HG02943 (cell line): ENCODE data around the gene PRKCG.

Experiments used
- ATAC-seq: cut with Tn5 transposase; IDR thresholded peaks from one replicate; pipeline ENCODE4 v1.9.1; 2021; ENCODE audit warnings: mild to moderate bottlenecking, low read depth, moderate library complexity; ENCODE audit not compliant: unreplicated experiment

Gene PRKCG

DNA sequence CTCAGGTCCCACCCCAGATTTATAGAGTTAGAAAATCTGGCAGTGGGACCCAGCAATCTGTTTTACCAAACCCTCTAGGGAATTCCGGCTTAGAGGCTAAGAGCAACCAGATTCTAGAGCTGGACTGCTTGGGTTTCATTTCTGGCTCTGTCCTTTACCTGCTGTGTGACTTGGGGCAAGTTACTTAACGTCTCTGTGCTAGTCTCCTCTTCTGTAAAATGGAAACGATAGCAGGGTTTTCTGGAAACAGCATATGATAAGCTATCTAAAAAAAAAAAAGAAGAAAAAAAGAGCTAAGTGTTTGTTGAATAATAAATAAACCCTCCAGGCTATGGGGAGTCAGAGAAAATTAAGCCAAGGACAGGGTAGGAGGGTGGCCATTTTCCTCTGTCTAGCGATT lies 15.5 kb downstream of the PRKCG start:
- no peak for ATAC-seq

DNA sequence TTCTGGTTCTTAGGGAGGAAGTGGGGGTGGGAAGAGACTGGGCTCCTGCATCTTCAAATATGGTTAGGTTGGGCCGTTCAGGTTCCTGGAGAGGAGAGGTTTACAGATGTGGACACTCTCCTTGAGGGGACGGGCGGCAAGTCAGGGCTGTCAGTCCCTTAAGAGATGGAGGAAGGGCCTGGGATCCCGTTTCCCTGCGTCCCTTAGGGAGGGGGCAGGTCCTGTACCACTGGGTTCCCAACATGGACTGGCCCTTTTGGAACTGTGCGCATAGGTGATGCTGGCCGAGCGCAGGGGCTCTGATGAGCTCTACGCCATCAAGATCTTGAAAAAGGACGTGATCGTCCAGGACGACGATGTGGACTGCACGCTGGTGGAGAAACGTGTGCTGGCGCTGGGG lies 16.2 kb downstream of the PRKCG start:
- ATAC-seq, result no peak

DNA sequence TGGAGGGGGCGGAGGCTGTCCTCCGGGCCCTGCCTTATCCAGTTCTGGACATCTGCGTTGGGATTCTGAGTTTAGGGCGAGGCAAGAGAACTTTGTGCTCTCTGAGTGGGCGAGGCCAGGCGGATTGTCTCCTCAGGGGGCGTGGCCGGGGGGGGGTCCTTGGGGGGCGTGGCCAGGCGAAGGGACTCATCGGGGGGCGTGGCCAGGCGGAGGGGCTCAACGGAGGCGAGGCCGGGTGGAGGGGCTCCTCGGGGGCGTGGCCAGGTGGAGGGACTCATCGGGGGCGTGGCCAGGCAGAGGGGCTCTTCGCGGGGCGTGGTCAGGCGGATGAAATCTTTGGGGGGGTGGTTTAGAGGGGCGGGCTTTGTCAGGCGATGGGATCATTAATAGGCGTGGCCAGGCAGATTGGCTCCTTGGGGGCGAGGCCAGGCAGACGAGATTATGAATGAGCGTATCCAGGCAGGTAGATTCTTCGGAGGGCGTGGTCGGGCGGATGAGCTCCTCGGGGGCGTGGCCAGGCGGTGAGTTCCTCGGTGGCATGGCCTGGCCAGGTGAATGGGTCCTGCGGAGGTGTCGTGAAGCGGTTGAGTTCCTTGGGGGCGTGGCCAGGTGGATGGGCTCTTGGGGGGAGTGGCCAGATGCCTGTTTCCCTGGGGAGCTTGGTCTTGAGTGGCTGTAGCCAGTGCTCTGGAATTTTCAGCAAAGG lies 16.8 kb downstream of the PRKCG start:
- no peak for ATAC-seq

DNA sequence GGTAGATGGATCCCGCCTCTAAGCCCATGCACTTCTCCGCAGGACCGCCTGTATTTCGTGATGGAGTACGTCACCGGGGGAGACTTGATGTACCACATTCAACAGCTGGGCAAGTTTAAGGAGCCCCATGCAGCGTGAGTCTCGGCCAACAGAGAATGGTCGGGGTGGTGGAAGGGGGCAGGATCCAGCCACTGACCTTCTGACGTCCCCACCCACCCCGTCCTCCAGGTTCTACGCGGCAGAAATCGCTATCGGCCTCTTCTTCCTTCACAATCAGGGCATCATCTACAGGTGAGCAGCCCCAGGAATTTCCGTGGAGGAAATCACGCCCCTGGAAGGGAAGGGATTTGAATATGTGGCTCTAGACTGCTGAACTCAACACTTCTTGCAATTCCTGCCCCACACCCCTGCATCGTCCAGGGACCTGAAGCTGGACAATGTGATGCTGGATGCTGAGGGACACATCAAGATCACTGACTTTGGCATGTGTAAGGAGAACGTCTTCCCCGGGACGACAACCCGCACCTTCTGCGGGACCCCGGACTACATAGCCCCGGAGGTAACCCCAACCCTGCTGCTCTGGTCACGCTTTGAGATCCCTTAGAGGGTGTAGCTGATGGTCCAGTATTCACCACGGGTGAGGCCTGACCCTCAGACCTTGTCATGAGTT lies 18.3 kb downstream of the PRKCG start:
- ATAC-seq, result no peak

DNA sequence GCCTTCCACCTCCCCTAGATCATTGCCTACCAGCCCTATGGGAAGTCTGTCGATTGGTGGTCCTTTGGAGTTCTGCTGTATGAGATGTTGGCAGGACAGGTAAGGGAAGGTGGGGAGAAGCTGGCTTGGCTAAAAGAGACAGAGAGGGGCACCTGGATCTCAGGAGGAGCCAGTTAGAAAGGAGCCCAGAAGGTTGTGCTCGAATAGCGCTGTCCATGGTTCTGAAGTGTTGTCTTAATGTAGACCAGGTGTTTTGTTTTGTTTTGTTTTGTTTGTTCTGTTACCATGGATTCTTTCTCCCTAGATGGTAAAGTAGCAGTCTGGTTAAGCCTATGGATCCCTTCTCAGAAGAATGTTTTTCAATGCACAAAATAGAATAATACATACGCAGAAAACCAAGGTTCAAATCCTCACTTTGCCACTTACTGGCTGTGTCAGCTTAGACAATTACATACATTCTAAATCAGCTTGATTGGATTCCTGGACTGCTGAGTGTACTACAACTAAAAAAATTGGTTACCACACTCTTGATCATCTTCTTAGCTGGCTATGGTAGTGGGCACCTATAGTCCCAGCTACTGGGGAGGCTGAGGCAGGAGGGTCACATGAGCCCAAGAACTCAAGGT lies 21.2 kb downstream of the PRKCG start:
- no peak for ATAC-seq

DNA sequence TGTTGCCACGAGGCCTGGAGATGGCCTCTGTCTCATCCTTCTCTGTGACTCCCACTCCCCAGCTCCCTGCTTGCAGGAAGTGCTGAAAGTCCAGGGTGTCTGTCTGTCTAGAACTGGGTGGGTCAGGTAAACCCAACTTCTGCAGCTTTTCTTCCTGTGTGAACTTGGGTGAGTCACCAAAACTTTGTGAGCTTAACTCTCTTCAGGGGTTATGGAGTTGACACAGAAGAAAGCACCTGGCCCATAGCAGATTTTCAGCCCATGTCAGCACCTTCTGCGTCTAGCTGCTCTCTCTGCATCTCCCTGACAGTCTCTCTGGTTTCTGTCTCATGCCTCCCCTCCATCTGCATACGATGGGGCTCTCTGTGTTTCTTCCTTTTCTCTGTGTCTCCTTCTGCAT lies 22.9 kb downstream of the PRKCG start:
- ATAC-seq, result no peak

DNA sequence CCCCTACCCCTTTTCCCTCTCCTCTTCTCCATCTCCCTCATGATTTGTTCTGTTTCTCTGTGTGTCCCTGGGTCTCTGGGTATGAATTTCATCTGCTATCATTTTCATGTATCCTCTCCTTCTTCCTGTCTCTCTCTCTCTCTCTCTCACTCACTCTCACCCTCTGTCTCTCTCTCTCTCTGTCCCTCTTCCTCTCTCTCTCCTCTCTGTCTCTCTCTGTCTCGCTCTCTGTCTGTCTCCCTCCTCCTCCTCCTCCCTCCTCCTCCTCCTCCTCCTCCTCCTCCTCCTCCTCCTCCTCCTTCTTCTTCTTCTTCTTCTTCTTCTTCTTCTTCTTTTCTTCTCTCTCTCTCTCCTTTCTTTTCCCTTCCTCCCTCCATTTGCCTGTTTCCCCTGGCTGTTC lies 23.8 kb downstream of the PRKCG start:
- ATAC-seq, result no peak

DNA sequence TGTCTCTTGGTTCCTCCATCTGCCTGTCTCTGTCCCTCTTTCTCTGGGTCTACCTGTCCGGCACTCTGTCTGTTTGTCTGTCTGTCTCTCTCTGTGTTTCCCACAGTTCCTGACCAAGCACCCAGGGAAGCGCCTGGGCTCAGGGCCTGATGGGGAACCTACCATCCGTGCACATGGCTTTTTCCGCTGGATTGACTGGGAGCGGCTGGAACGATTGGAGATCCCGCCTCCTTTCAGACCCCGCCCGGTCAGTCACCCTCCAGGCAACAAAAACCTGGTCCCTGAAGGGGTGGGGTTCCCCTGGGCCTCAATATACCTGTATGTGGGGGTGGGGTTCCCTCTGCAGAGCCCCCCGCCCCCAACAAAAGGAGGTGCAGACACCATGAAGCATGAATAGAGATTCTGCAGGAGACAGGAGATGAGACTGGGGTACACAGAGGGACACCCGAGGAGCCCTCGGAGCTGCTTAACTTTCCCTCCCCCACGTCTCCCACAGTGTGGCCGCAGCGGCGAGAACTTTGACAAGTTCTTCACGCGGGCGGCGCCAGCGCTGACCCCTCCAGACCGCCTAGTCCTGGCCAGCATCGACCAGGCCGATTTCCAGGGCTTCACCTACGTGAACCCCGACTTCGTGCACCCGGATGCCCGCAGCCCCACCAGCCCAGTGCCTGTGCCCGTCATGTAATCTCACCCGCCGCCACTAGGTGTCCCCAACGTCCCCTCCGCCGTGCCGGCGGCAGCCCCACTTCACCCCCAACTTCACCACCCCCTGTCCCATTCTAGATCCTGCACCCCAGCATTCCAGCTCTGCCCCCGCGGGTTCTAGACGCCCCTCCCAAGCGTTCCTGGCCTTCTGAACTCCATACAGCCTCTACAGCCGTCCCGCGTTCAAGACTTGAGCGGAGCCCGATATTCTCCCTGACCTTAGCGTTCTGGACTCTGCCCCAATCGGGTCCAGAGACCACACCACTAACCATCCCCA lies 24.5 kb downstream of the PRKCG start:
- no peak for ATAC-seq

DNA sequence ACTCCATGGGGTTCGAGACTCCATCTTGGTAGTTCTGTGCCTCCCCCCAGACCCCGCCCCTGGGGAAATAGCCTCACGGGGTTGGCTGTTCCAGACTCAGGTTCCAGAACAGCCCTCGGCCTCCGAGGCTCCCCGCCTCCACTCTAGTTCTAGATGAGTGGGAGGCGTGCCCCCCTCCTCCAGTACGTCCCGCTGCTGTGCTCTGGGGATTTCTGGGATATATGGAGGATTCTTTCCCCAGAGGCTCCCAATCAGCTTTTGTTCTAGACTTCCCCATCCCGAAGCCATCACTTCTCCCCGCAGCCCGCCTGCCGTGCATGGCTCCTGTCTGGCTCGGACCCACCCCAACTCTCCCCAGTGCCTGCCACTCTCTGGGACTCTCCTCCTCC lies 25.2 kb downstream of the PRKCG start:
- ATAC-seq, result no peak

DNA sequence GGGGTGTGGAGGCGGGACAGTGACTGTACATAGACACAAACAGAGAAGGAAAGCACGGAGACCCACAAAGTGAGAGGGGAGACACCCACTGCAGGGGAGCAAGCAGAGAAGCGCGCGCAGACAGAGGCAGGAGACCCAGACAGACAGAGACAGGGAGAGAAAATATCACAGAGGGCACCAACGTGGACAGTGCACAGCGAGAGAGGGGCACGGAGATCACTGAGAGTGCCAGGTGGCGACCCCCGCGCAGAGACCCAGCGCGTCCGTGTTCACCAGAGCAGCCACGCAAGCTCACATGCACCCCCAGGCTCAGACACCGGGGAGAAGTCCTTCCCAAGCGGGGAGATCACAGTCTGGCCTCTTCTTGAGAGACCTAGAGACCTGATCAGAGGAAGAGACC lies 25.7 kb downstream of the PRKCG start:
- no peak for ATAC-seq

DNA sequence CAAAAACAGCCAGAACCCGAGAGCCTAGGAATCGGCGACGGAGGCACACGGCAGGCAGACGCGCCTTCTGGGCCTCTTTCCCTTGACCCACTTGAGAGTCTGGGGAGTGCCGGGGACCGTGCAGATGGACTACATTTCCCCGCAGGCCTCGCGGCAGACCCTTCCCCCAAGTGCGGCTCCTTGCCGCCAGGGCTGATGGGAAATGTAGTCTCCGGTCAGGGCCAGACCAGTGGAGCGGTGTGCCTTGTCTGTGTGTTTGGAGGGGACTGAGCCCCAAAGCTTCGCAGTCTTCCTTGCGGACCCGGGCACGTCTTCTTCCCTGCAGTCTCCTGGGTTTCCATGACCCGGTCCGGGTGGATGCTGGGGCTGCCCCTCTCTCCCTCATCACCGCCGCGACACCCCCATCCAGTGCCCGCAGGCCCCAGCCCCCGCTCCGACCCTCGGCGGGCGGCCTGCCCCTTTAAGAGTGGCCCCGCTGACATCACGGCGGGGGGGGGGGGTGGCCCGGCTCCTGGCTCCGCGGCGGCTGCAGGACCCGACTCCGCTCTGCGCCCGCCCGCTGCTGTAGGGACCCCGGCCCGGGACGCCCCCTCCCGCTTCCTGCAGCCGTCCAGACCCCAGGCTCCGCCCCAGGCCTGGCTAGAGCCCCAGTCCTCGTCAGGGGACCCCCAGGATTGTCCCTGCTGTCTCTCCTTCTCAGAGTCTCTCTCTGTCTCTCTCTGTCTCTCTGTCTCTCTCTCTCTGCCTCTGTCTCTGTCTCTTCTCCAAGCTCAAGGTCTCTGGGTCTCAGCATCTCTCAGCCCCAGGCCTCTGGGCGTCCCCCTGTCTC lies 26.3 kb downstream of the PRKCG start:
- no peak for ATAC-seq

DNA sequence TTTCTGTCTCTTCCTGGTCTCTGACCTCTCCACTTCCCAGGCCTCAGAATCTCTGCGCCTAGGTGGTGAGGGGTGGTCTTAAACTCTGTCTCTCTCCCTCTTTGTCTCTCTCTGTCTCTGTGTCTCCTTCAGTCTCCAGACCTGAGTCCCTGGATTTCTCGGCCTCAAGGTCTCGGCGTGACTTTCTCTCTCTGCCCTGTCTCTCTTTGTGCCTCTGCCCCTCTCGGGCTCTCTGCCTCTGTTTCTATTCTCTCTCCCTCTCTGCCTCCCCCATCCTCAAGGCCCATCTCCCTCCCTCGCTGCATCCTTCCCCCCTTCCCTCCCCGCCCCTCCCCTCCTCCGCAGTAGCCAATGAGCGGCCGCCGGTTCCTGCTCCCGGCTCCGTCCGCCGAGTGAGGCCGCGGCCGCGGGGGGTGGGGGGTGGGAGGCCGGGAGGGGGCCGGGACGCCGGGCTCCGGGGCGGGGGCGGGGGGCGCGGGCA lies 27.0 kb downstream of the PRKCG start, which contains the start of gene CACNG7:
Gene CACNG7 (plus strand): TSS at position 344 of the 481 bp plus-strand sequence. CDS start 3,554 bp downstream, outside the sequence.
- ATAC-seq, result no peak

DNA sequence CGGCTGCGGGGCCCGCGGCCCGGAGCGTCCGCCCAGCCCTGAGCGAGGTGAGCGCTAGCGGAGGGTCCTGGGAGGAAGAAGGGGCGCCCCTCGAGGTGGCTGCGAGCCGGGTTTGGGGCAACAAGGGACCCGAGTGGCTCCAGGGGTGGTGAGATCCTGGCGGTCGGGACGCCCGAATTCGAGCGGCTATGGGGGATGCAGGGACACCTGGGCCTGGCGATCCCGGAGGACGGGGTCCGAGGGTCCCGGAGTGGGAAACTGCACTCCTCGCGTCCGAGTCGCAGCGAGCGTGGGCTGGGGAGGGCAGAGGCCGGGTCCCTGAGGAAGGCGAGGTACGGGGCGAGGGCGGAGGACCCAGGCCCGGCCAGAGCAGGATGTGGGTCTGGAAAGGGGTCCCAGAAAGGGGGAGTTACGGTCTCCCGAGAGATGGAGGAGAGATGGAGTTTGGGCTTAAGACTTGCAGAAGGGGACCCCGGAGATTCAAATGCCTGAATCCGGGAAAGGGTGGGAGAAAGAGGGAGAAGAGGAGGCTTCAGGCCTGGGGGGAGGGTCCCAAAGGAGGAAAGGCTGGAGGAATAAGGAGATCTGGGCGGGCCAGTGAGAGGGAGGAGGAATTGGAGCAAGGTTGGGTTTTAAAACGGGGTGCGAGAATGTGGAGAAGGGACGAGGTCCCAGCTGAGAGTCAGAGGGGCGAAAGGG lies 27.6 kb downstream of the PRKCG start:
- no peak for ATAC-seq

DNA sequence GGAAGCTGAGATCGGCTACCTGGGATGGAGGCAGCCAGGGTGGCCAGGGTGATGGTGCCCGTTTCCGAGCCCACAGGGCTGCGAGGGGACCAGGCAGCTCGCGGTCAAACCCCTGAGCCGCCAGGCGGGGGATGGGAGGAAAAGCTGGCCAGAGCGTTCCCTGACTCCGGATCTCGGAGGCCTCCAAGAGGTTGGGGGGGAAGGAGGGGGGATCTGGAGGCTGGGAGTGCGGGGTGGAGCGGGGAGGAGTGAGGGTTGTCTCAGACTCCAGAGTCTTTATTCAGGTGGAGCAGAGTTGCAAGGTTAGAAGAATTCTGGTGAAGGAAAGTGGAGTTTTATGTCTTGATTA lies 28.1 kb downstream of the PRKCG start:
- ATAC-seq, result no peak

DNA sequence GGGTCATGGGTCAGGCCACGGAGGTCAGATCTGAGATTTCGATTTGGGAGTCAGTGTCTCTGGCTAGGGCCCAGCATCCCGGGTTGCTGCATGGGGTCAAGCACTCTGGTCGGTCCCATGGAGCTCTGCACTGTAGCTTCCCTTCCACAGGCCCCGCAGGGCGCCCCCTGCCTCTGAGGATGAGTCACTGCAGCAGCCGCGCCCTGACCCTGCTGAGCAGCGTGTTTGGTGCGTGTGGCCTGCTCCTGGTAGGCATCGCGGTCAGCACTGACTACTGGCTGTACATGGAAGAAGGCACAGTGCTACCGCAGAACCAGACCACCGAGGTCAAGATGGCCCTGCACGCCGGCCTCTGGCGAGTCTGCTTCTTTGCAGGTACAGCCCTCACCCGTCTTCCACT lies 30.7 kb downstream of the PRKCG start:
- ATAC-seq, result no peak

DNA sequence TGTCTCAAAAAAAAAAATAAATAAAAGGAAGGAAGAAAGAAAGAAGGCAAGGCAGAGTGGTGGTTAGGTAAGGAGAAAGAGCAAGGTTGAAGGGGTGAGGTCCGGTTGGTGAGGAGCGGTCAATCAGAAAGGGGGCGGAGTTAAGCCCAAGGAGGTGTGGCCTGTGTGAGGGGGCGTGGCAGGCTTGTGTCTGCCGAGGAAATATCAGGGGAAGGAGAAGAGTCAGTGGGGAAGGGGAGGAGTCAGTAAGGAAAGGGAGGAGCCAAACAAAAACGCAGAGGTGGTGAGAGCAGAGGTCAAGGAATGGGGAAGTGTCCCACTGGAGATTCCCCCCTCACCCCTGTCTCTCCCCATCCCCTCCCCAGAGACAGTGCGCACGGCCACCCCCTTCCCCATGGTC lies 33.0 kb downstream of the PRKCG start:
- no peak for ATAC-seq

DNA sequence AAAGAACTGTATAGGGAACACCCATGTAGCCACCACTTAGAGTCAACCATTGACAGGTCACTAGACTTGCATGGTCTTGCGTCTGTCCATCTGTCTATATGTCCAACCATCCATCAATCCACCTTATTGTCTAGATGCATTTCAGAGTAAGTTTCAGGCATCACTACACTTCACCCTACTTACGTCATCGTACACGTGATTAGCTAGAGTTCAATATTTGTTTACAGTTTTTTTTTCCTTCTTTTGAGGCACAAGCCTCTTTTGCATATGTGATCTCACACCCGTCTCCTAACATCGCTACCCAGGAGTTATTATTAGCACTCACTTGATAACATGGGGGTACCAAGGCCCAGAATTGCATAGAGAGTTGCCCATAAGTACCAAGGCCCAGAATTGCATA lies 34.0 kb downstream of the PRKCG start:
- no peak for ATAC-seq

DNA sequence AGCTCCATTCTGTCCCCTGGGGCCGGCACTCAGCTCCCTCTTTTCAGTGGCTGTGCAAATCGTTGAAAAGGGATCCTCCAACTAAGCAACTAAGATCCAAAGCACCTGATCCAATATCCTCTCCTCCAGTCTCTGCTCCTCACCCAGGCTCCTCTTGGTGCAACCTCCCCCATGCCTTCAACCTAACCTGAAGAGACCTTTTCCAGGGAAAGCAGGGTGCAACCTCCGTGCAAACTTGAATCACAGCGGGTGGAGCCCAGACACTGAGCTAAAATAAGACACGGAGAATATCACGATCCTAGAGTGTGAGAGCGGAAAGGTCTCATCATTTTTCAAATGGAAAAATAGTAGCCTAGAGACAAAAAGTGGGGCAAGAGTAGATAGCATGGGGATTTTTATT lies 35.4 kb downstream of the PRKCG start:
- ATAC-seq, result no peak

DNA sequence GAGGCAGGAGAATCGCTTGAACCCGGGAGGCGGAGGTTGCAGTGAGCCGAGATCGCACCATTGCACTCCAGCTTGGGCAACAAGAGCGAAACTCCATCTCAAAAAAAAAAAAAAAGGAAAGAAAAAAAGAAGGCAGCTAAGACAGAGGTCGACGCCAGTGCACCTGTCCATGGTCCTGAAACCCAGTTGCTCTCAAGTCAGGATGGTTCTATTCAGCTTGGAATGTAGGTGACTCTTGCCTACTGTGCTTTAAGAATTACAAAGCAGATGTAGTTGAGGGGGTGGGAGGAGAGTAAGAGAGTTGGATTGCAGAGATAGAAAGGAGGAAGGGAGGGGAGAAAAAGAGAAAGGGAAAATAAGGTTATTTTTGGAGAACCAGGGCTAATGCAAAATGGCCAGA lies 45.7 kb downstream of the PRKCG start:
- no peak for ATAC-seq
